IMR-90 (cell line): ENCODE measurements around the gene DUOX1. TPM values are rescaled to one million over a fixed set of nuclear protein-coding genes. Genes with fewer than 3 reads are reported as not detected.
A peak's percentile ranks its signal among the peaks of the same experiment; 100 is the strongest.

Experiments
- ATAC-seq: fragments of 200-7000 bp; cut with Tn5 transposase; 2 replicates; pipeline ENCODE4 v1.9.1; 2020; ENCODE audit warnings: low read depth, mild to moderate bottlenecking, moderate library complexity
- BruUV-seq: library from RNA; stranded (reverse); fragments of 400-500 nt; replicated peaks from 2 replicates; lab custom pipeline; 2021; lab: Mats Ljungman, UMichigan
- CTCF ChIA-PET: fragments of 300-600 bp; formaldehyde crosslinking; extraction: SDS; loops from one replicate; lab custom pipeline; 2021; ENCODE audit warnings: antibody characterized with exemption; lab: Yijun Ruan, JAX
- POLR2A ChIA-PET: fragments of 300-600 bp; sonication (Branson Sonifier 250); formaldehyde crosslinking; loops from one replicate; lab custom pipeline; 2022; ENCODE audit warnings: antibody characterized with exemption; ENCODE audit not compliant: unreplicated experiment; lab: Charles Lee
- DNase-seq: peaks from one replicate; pipeline ENCODE4 v3.0.0; 2013
- H2AFZ ChIP-seq: replicated peaks from 2 replicates; pipeline ENCODE3; 2013; ENCODE audit warnings: low read length, mild to moderate bottlenecking; ENCODE audit not compliant: poor library complexity
- H2AK5ac ChIP-seq: 2 replicates; pipeline ENCODE4 v1.6.1; 2013; ENCODE audit warnings: low read depth, low read length, inconsistent platforms
- H2AK9ac ChIP-seq: replicated peaks from 2 replicates; pipeline ENCODE3; 2013; ENCODE audit warnings: mild to moderate bottlenecking, low read depth, low read length, moderate library complexity; ENCODE audit not compliant: poor library complexity
- H2BK120ac ChIP-seq: 2 replicates; pipeline ENCODE4 v1.6.1; 2013; ENCODE audit warnings: low read depth, low read length, inconsistent platforms
- H2BK15ac ChIP-seq: 3 replicates; pipeline ENCODE4 v1.6.1; 2013; ENCODE audit warnings: low read depth, low read length, inconsistent platforms
- H2BK20ac ChIP-seq: 2 replicates; pipeline ENCODE4 v1.6.1; 2013; ENCODE audit warnings: low read depth, mild to moderate bottlenecking, inconsistent platforms, low read length, moderate library complexity
- H2BK5ac ChIP-seq: 2 replicates; pipeline ENCODE4 v1.6.1; 2013; ENCODE audit warnings: mild to moderate bottlenecking, low read depth, low read length, inconsistent platforms; ENCODE audit not compliant: poor library complexity, severe bottlenecking
- H3K14ac ChIP-seq: replicated peaks from 2 replicates; pipeline ENCODE4 v1.6.1; 2013; ENCODE audit warnings: low read depth, low read length, inconsistent platforms
- H3K18ac ChIP-seq: 2 replicates; pipeline ENCODE4 v1.6.1; 2013; ENCODE audit warnings: low read depth, low read length, control low read depth
- H3K23ac ChIP-seq: 2 replicates; pipeline ENCODE4 v1.6.1; 2013; ENCODE audit warnings: low read depth, low read length, inconsistent platforms
- H3K27ac ChIP-seq: 2 replicates; pipeline ENCODE4 v1.5.1; 2013; ENCODE audit warnings: mild to moderate bottlenecking, control low read depth, low read length; ENCODE audit not compliant: insufficient read depth
- H3K27me3 ChIP-seq: 2 replicates; pipeline ENCODE4 v1.6.1; 2013; ENCODE audit warnings: low read length; ENCODE audit not compliant: control insufficient read depth, insufficient read depth
- H3K36me3 ChIP-seq: 2 replicates; pipeline ENCODE4 v1.6.1; 2013; ENCODE audit warnings: low read length, mixed read lengths; ENCODE audit not compliant: control insufficient read depth, insufficient read depth
- H3K4ac ChIP-seq: 2 replicates; pipeline ENCODE4 v1.6.1; 2013; ENCODE audit warnings: low read depth, low read length, inconsistent platforms
- H3K4me1 ChIP-seq: 2 replicates; pipeline ENCODE4 v1.6.1; 2013; ENCODE audit warnings: low read length, mixed read lengths; ENCODE audit not compliant: control insufficient read depth, insufficient read depth
- H3K4me2 ChIP-seq: 2 replicates; pipeline ENCODE4 v1.6.1; 2013; ENCODE audit warnings: low read depth, mild to moderate bottlenecking, control low read depth, low read length, moderate library complexity
- H3K4me3 ChIP-seq: 2 replicates; pipeline ENCODE4 v1.5.1; 2013; ENCODE audit warnings: low read depth, mild to moderate bottlenecking, control low read depth, low read length, moderate library complexity; ENCODE audit not compliant: insufficient read depth
- H3K56ac ChIP-seq: 2 replicates; pipeline ENCODE4 v1.6.1; 2013; ENCODE audit warnings: low read length, inconsistent platforms; ENCODE audit not compliant: insufficient read depth; ENCODE audit errors: extremely low read depth
- H3K79me1 ChIP-seq, 2 experiments: 2 replicates each; pipeline ENCODE4 v1.6.1; 2013; ENCODE audit warnings: low read length in 2 of 2, inconsistent platforms in 1 of 2, low read depth in 1 of 2
- H3K9ac ChIP-seq: 2 replicates; pipeline ENCODE4 v1.6.1; 2013; ENCODE audit warnings: low read depth, low read length, control low read depth
- H3K9me1 ChIP-seq: 2 replicates; pipeline ENCODE4 v1.6.1; 2013; ENCODE audit warnings: low read length, inconsistent platforms; ENCODE audit not compliant: insufficient read depth
- H3K9me3 ChIP-seq: 2 replicates; pipeline ENCODE4 v1.6.1; 2013; ENCODE audit warnings: low read length; ENCODE audit not compliant: control insufficient read depth, insufficient read depth
- H4K20me1 ChIP-seq: 2 replicates; pipeline ENCODE4 v1.6.1; 2013; ENCODE audit warnings: low read length, inconsistent platforms; ENCODE audit not compliant: insufficient read depth
- H4K5ac ChIP-seq: 2 replicates; pipeline ENCODE4 v1.6.1; 2013; ENCODE audit warnings: mild to moderate bottlenecking, low read depth, low read length, control low read depth
- H4K8ac ChIP-seq, 2 experiments: 2 replicates each; pipeline ENCODE4 v1.6.1; 2013; ENCODE audit warnings: low read depth in 2 of 2, low read length in 2 of 2, control low read depth in 1 of 2, inconsistent platforms in 1 of 2
- H4K91ac ChIP-seq: 2 replicates; pipeline ENCODE4 v1.6.1; 2013; ENCODE audit warnings: low read depth, low read length, inconsistent platforms; ENCODE audit not compliant: insufficient read depth
- BHLHE40 ChIP-seq: fragments of 150-350 bp; IDR thresholded peaks from 2 replicates; pipeline ENCODE4 v1.6.1; 2016; ENCODE audit warnings: mild to moderate bottlenecking, low read depth, low read length
- FOS ChIP-seq: fragments of 150-350 bp; IDR thresholded peaks from 2 replicates; pipeline ENCODE4 v1.6.1; 2016; ENCODE audit warnings: low read depth, low read length
- MAZ ChIP-seq: IDR thresholded peaks from 2 replicates; pipeline ENCODE4 v1.6.1; 2012; ENCODE audit warnings: low read depth, mild to moderate bottlenecking, low read length, improper control_type of control experiment, moderate library complexity, borderline replicate concordance
- MXI1 ChIP-seq: IDR thresholded peaks from 2 replicates; pipeline ENCODE4 v1.6.1; 2012; ENCODE audit warnings: low read depth, mild to moderate bottlenecking, low read length, moderate library complexity, borderline replicate concordance
- NFE2L2 ChIP-seq: fragments of 150-350 bp; IDR thresholded peaks from 2 replicates; pipeline ENCODE4 v1.6.1; 2016; ENCODE audit warnings: low read depth, mild to moderate bottlenecking, low read length
- POLR2A ChIP-seq: IDR thresholded peaks from 2 replicates; pipeline ENCODE4 v1.6.1; 2012; ENCODE audit warnings: mild to moderate bottlenecking, low read depth, low read length
- RAD21 ChIP-seq: IDR thresholded peaks from 2 replicates; pipeline ENCODE4 v1.6.1; 2012; ENCODE audit warnings: low read length, improper control_type of control experiment
- RFX5 ChIP-seq: IDR thresholded peaks from 2 replicates; pipeline ENCODE4 v1.8.0; 2012; ENCODE audit warnings: low read depth, mild to moderate bottlenecking, low read length, moderate library complexity
- SMC3 ChIP-seq: fragments of 150-350 bp; IDR thresholded peaks from 2 replicates; pipeline ENCODE4 v1.6.1; 2016; ENCODE audit warnings: low read depth, mild to moderate bottlenecking, antibody characterized with exemption, low read length, moderate library complexity
- WGBS, 2 experiments: methylation state at CpG; one replicate each; pipeline versions ENCODE4 v1.1.5 to v1.1.7; 2013; ENCODE audit warnings: missing lambda C conversion rate in 2 of 2; ENCODE audit not compliant: insufficient read length in 1 of 2; ENCODE audit errors: extremely low coverage in 2 of 2; 5-methylcytosine and 5-hydroxymethylcytosine counted together
- dilution Hi-C: fragments of 300-500 bp; cut with HindIII; formaldehyde crosslinking; loops from one replicate; pipeline ENCODE4 v1.14.3; 2018; ENCODE audit warnings: low sequenced_read_pairs; ENCODE audit not compliant: unreplicated experiment
- in situ Hi-C: fragments of 300-500 bp; cut with MboI; formaldehyde crosslinking; loops from 3 replicates; pipeline ENCODE4 v1.14.3; 2019; ENCODE audit warnings: low sequenced_read_pairs, inconsistent platforms, mixed read lengths
- intact Hi-C: fragments of 100-400 bp; cut with micrococcal nuclease; formaldehyde crosslinking; loops from 2 replicates; pipeline ENCODE4 v1.10.0; 2022
- polyA plus RNA-seq, 3 experiments: library from polyadenylated mRNA; depleted of rRNA; stranded (reverse); fragments of >200 nt; gene quantifications; 2 replicates each; pipeline ENCODE4 v1.2.3, GENCODE V29; 2012; ENCODE audit warnings: low replicate concordance in 1 of 3
- total RNA-seq: library from RNA; depleted of rRNA; stranded (reverse); fragments of >200 nt; gene quantifications from 2 replicates; pipeline ENCODE4 v1.2.3, GENCODE V29; 2012
- TF ChIP-seq, protein P1 (sequence below): fragments of 150-350 bp; IDR thresholded peaks from 2 replicates; pipeline ENCODE4 v1.6.1; 2017; ENCODE audit warnings: mild to moderate bottlenecking, antibody characterized with exemption, low read length, low read depth
- TF ChIP-seq, protein P2 (sequence below): conservative IDR thresholded peaks from 2 replicates; pipeline ENCODE4 v1.5.1; 2012; ENCODE audit warnings: mild to moderate bottlenecking, low read depth, low read length, improper control_type of control experiment

The DUOX1 gene
- total and polyA plus RNA-seq, 2 of the 4 experiments (the other 2 are of a cell fraction) = not detected

GRCh38 chr15:45162771-45163507, 33.1 kb downstream of the DUOX1 start:
- WGBS, 2 experiments = 20% methylated on average over 1 of the region's 7 CpGs; no CpG with 5 or more reads in 1 of the 2 experiments
- Histone ChIP-seq H3K14ac (0 out of 2 replicates have a peak overlapping the region, but pooled peaks have one; percentile 21), H3K4me3 (no peak overlapping the region), H4K5ac (no peak overlapping the region), H3K4me2 (no peak overlapping the region), H2BK120ac (0 out of 2 replicates have a peak overlapping the region, but pooled peaks have one; percentile 14), H3K9ac (no peak overlapping the region), H2BK15ac (no peak overlapping the region; the same call in 2 of the 3 replicates), H2AFZ (peak overlapping the region; percentile 86), H3K18ac (no peak overlapping the region), H3K27ac (no peak overlapping the region; the same call in 1 of the 2 replicates), H4K91ac (peak overlapping the region; percentile 43; the same call in 1 of the 2 replicates), H3K27me3 (no peaks in the 10 kb centered on the region), H2BK5ac (no peak overlapping the region), H3K4me1 (peaks cover 8% of the 10 kb centered on the region), H3K23ac (no peak overlapping the region), H3K9me3 (no peaks in the 10 kb centered on the region), H3K9me1 (peaks cover 5% of the 10 kb centered on the region), H3K56ac (no peak overlapping the region), H4K8ac (peak overlapping the region in 1 of 2 experiments; percentile 34; a peak in 1 of 4 replicates), H2AK9ac (peak overlapping the region; percentile 94), H2BK20ac (no peak overlapping the region), H3K79me1 (peaks cover 5 to 20% of the 10 kb centered on the region in 2 experiments), H3K36me3 (no peaks in the 10 kb centered on the region), H2AK5ac (peak overlapping the region; percentile 57), H4K20me1 (no peaks in the 10 kb centered on the region), H3K4ac (peak overlapping the region; percentile 58)
- in situ Hi-C loops (loop anchor here (5.0 kb wide), 1 partner anchor 239 kb away; a partner anchor contains a TSS), intact Hi-C loops (loop anchor here (1.0 kb wide), 3 partner anchors 37 to 294 kb away; no protein-coding TSS in a partner anchor), dilution Hi-C loops (no loop called here)
- DNase-seq (peak; percentile 82), ATAC-seq (peak; percentile 78)
- TF ChIP-seq NFE2L2 (no peak), BHLHE40 (no peak), RAD21 (peak; percentile 98), MXI1 (no peak), RFX5 (no peak), FOS (peak; percentile 26; the same call in 1 of the 2 replicates), POLR2A (peak; percentile 64; the same call in 1 of the 2 replicates), MAZ (peak; percentile 46; the same call in 1 of the 2 replicates), SMC3 (peak; percentile 76)
- TF ChIP-seq, protein P1, sequence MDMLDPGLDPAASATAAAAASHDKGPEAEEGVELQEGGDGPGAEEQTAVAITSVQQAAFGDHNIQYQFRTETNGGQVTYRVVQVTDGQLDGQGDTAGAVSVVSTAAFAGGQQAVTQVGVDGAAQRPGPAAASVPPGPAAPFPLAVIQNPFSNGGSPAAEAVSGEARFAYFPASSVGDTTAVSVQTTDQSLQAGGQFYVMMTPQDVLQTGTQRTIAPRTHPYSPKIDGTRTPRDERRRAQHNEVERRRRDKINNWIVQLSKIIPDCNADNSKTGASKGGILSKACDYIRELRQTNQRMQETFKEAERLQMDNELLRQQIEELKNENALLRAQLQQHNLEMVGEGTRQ = no peak; the same call in 1 of the 2 replicates
- TF ChIP-seq, protein P2, sequence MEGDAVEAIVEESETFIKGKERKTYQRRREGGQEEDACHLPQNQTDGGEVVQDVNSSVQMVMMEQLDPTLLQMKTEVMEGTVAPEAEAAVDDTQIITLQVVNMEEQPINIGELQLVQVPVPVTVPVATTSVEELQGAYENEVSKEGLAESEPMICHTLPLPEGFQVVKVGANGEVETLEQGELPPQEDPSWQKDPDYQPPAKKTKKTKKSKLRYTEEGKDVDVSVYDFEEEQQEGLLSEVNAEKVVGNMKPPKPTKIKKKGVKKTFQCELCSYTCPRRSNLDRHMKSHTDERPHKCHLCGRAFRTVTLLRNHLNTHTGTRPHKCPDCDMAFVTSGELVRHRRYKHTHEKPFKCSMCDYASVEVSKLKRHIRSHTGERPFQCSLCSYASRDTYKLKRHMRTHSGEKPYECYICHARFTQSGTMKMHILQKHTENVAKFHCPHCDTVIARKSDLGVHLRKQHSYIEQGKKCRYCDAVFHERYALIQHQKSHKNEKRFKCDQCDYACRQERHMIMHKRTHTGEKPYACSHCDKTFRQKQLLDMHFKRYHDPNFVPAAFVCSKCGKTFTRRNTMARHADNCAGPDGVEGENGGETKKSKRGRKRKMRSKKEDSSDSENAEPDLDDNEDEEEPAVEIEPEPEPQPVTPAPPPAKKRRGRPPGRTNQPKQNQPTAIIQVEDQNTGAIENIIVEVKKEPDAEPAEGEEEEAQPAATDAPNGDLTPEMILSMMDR = peak; percentile 98
- no TSS peak for BruUV-seq
- CTCF ChIA-PET = interaction anchor here (0.6 to 3.2 kb wide), 12 partner anchors 35 to 268 kb away, joined by 3 to 27 read pairs (median 4); a partner anchor contains a TSS
- POLR2A ChIA-PET = interaction anchor here (1.0 kb wide), 1 partner anchor 239 kb away, joined by 3 read pairs; a partner anchor contains a TSS
